IMR-90 (cell line): ENCODE results near the gene SPDYE4.

Experiments
- FOS ChIP-seq: fragments of 150-350 bp; IDR thresholded peaks from 2 replicates; pipeline ENCODE4 v1.6.1; 2016; ENCODE audit warnings: low read depth, low read length
- POLR2A ChIP-seq: IDR thresholded peaks from 2 replicates; pipeline ENCODE4 v1.6.1; 2012; ENCODE audit warnings: mild to moderate bottlenecking, low read depth, low read length

GRCh38 chr17:8801135-8801840 is 42.9 kb upstream of the SPDYE4 start:
- TF ChIP-seq POLR2A = no peak
- TF ChIP-seq FOS = no peak
